Natural killer cell (primary cell): ENCODE data around the gene SLC19A2. TPM values are rescaled to one million over a fixed set of nuclear protein-coding genes. Genes with fewer than 3 reads are reported as not detected.
"Not testable (repeated sequence)": the region's sequence is repeated elsewhere in the genome, so short reads cannot be mapped to it uniquely, and the experiment has no call there.

Experiments
- ATAC-seq, 3 donors: fragments of 150-1000 bp in 2 of 3; fragments of 200-7000 bp in 1 of 3; cut with Tn5 transposase; 1 replicate in 1 of 3; 2 replicates in 2 of 3; pipeline ENCODE4 v1.10.0; 2021; ENCODE audit warnings: mild to moderate bottlenecking in 2 of 3, moderate library complexity in 2 of 3
- DNase-seq, 2 donors: peaks; one replicate each; pipeline versions ENCODE4 v3.0.0 to v3.0.0-alpha.2; 2013 to 2021; ENCODE audit warnings: mixed read lengths in 1 of 2
- H3K27ac ChIP-seq: one replicate; pipeline ENCODE4 v1.5.1; 2013; ENCODE audit warnings: mild to moderate bottlenecking, low read length
- H3K27me3 ChIP-seq: one replicate; pipeline ENCODE4 v1.6.1; 2013; ENCODE audit warnings: low read length; ENCODE audit not compliant: control insufficient read depth, insufficient read depth
- H3K36me3 ChIP-seq: one replicate; pipeline ENCODE4 v1.6.1; 2013; ENCODE audit warnings: low read length; ENCODE audit not compliant: control insufficient read depth, insufficient read depth
- H3K4me1 ChIP-seq: one replicate; pipeline ENCODE4 v1.6.1; 2013; ENCODE audit warnings: low read length; ENCODE audit not compliant: control insufficient read depth, insufficient read depth
- H3K4me3 ChIP-seq: one replicate; pipeline ENCODE4 v1.5.1; 2013; ENCODE audit warnings: low read length
- H3K9me3 ChIP-seq: one replicate; pipeline ENCODE4 v1.6.1; 2013; ENCODE audit warnings: low read length; ENCODE audit not compliant: control insufficient read depth, insufficient read depth
- H3K27ac Mint-ChIP-seq, 2 donors: one replicate each; pipeline ENCODE4 v1.8.0; 2022; ENCODE audit warnings: mild to moderate bottlenecking in 2 of 2, mixed read lengths in 2 of 2, moderate library complexity in 1 of 2
- H3K27me3 Mint-ChIP-seq, 2 donors: one replicate each; pipeline ENCODE4 v1.8.0; 2022; ENCODE audit warnings: low read depth in 2 of 2, mixed read lengths in 2 of 2
- H3K36me3 Mint-ChIP-seq: one replicate; pipeline ENCODE4 v1.8.0; 2022; ENCODE audit warnings: mixed read lengths
- H3K4me1 Mint-ChIP-seq, 2 donors: one replicate each; pipeline ENCODE4 v1.8.0; 2022; ENCODE audit warnings: mixed read lengths in 2 of 2
- H3K4me3 Mint-ChIP-seq: one replicate; pipeline ENCODE4 v1.8.0; 2022; ENCODE audit warnings: mild to moderate bottlenecking, moderate library complexity, mixed read lengths
- H3K9me3 Mint-ChIP-seq, 2 donors: one replicate each; pipeline ENCODE4 v1.8.0; 2022; ENCODE audit warnings: mixed read lengths in 2 of 2
- CTCF ChIP-seq: fragments of 200-600 bp; IDR thresholded peaks from one replicate; pipeline ENCODE4 v1.8.0; 2022; ENCODE audit warnings: antibody characterized with exemption
- WGBS: methylation state at CpG from one replicate; pipeline ENCODE4 v1.1.7; 2013; ENCODE audit warnings: missing lambda C conversion rate; ENCODE audit not compliant: insufficient coverage; 5-methylcytosine and 5-hydroxymethylcytosine counted together
- intact Hi-C: fragments of 100-400 bp; cut with micrococcal nuclease; formaldehyde crosslinking; loops from one replicate; pipeline ENCODE4 v1.14.2; 2022
- total RNA-seq, 4 donors: library from RNA; stranded (reverse); fragments of 120-200 nt in 1 of 4; gene quantifications; one replicate each; pipeline versions ENCODE4 v1.2.3 to v1.2.4, GENCODE V29; 2013 to 2022

Gene SLC19A2
- 1 to 10 TPM; 5.0 to 6.3 (median 5.3) TPM for total RNA-seq
- total RNA-seq (2013), result 6.9 TPM

- peak within 1 kb of the TSS; percentile 96 for H3K4me3 Mint-ChIP-seq
- peaks cover 7% of the 10 kb centered on the region for H3K4me1 ChIP-seq
- H3K36me3 Mint-ChIP-seq, result no peaks in the 10 kb centered on the region
- no peaks in the 10 kb centered on the region for H3K36me3 ChIP-seq
- TF ChIP-seq CTCF, result peak; percentile 31
- H3K27ac ChIP-seq, result peak within 1 kb of the TSS; percentile 77
- peak within 1 kb of the TSS; percentile 62 for H3K4me3 ChIP-seq
- ATAC-seq (peak; percentile 96 to 100 (median 97)), DNase-seq (peak; percentile 91 to 96)
- H3K27me3 Mint-ChIP-seq, result no peaks in the 10 kb centered on the region
- peak within 1 kb of the TSS; percentile 90 to 92 for H3K27ac Mint-ChIP-seq
- under 1% methylated on average over 85 of the region's 85 CpGs for WGBS
- H3K9me3 Mint-ChIP-seq, result no peaks in the 10 kb centered on the region
- H3K4me1 Mint-ChIP-seq, result peaks cover 31 to 39% of the 10 kb centered on the region in 2 donors
- intact Hi-C loops, result loop anchor here (1.0 to 2.0 kb wide), 2 partner anchors 61 to 117 kb away; partner anchors contain the start of gene BLZF1
- no peaks in the 10 kb centered on the region for H3K9me3 ChIP-seq
- no peaks in the 10 kb centered on the region for H3K27me3 ChIP-seq
Observed at GRCh38 chr1:169485431-169486280, at the start of gene SLC19A2. SLC19A2 (minus strand) TSS chr1:169485944; CDS start chr1:169485766, 178 bp downstream.

GRCh38 chr1:169534653-169535052 is 48.9 kb upstream of the SLC19A2 start:
- Mint-ChIP-seq H3K4me3 (no peak overlapping the region), H3K27me3 (peaks cover 20 to 39% of the 10 kb centered on the region in 2 donors), H3K9me3 (no peaks in the 10 kb centered on the region), H3K36me3 (no peaks in the 10 kb centered on the region), H3K27ac (no peak overlapping the region), H3K4me1 (no peaks in the 10 kb centered on the region)
- intact Hi-C loops, result no loop called here
- Histone ChIP-seq H3K27ac (no peak overlapping the region), H3K4me1 (no peaks in the 10 kb centered on the region), H3K9me3 (no peaks in the 10 kb centered on the region), H3K4me3 (no peak overlapping the region), H3K27me3 (peaks cover 2% of the 10 kb centered on the region), H3K36me3 (no peaks in the 10 kb centered on the region)
- WGBS, result 100% methylated on average over 1 of the region's 2 CpGs
- TF ChIP-seq CTCF, result no peak
- ATAC-seq (no peak), DNase-seq (no peak)

GRCh38 chr1:169533528-169534190 is 47.9 kb upstream of the SLC19A2 start:
- intact Hi-C loops, H3K27ac Mint-ChIP-seq, H3K36me3 Mint-ChIP-seq, H3K9me3 ChIP-seq, H3K9me3 Mint-ChIP-seq, H3K27me3 ChIP-seq, H3K4me3 ChIP-seq, ATAC-seq, H3K27ac ChIP-seq, H3K4me1 Mint-ChIP-seq, DNase-seq, H3K4me3 Mint-ChIP-seq, H3K36me3 ChIP-seq, H3K4me1 ChIP-seq: not testable (repeated sequence)
- peaks cover 20 to 39% of the 10 kb centered on the region in 2 donors for H3K27me3 Mint-ChIP-seq
- 90% methylated on average over 9 of the region's 9 CpGs for WGBS

- Mint-ChIP-seq H3K9me3 (no peaks in the 10 kb centered on the region), H3K4me1 (peaks cover 6% of the 10 kb centered on the region in 2 donors), H3K36me3 (no peaks in the 10 kb centered on the region), H3K27ac (no peak overlapping the region), H3K4me3 (no peak overlapping the region), H3K27me3 (peaks cover 20 to 39% of the 10 kb centered on the region in 2 donors)
- 75% methylated on average over 3 of the region's 3 CpGs for WGBS
- H3K27me3 ChIP-seq, result peaks cover 2% of the 10 kb centered on the region
- TF ChIP-seq CTCF, result no peak
- H3K36me3 ChIP-seq, result no peaks in the 10 kb centered on the region
- no peak for ATAC-seq
- DNase-seq, result no peak
- no peak overlapping the region for H3K27ac ChIP-seq
- H3K4me3 ChIP-seq, result no peak overlapping the region
- H3K4me1 ChIP-seq, result no peaks in the 10 kb centered on the region
- intact Hi-C loops, result no loop called here
- no peaks in the 10 kb centered on the region for H3K9me3 ChIP-seq
Observed at GRCh38 chr1:169530448-169530847, 44.7 kb upstream of the SLC19A2 start.
